HepG2 (cell line): ENCODE data around the gene MIF4GD. TPM values are rescaled to one million over a fixed set of nuclear protein-coding genes. Genes with fewer than 3 reads are reported as not detected.

ENCODE experiments used
- CCDC6 ChIP-seq: sonication (generic); formaldehyde crosslinking; IDR thresholded peaks from 2 replicates; pipeline ENCODE4 v1.8.1; 2022; ENCODE audit warnings: mild to moderate bottlenecking, missing genetic modification reagents, moderate library complexity
- CEBPB ChIP-seq: IDR thresholded peaks from 2 replicates; pipeline ENCODE4 v1.6.1; 2011; ENCODE audit warnings: low read depth, low read length, improper control_type of control experiment, borderline replicate concordance
- CTCF ChIP-seq: sonication (generic); formaldehyde crosslinking; IDR thresholded peaks from 2 replicates; pipeline ENCODE4 v1.5.0; 2020; ENCODE audit warnings: mild to moderate bottlenecking, missing genetic modification reagents, moderate library complexity
- DMTF1 ChIP-seq: sonication (generic); formaldehyde crosslinking; IDR thresholded peaks from 2 replicates; pipeline ENCODE4 v1.4.0; 2020; ENCODE audit warnings: mild to moderate bottlenecking, missing genetic modification reagents
- JARID2 ChIP-seq: sonication (generic); formaldehyde crosslinking; IDR thresholded peaks from 2 replicates; pipeline ENCODE4 v1.8.1; 2023; ENCODE audit warnings: missing genetic modification reagents, inconsistent platforms; ENCODE audit not compliant: insufficient replicate concordance
- JUN ChIP-seq: sonication (generic); formaldehyde crosslinking; IDR thresholded peaks from 2 replicates; pipeline ENCODE4 v1.4.0; 2020; ENCODE audit warnings: mild to moderate bottlenecking, missing genetic modification reagents
- KDM3A ChIP-seq: IDR thresholded peaks from 2 replicates; pipeline ENCODE4 v1.6.1; 2018; ENCODE audit warnings: low read depth, missing compliant biosample characterization
- KLF15 ChIP-seq: sonication (generic); formaldehyde crosslinking; IDR thresholded peaks from 2 replicates; pipeline ENCODE4 v1.8.1; 2023; ENCODE audit warnings: borderline replicate concordance, mild to moderate bottlenecking, inconsistent platforms, missing genetic modification reagents, mixed read lengths
- MIER2 ChIP-seq: IDR thresholded peaks from 2 replicates; pipeline ENCODE4 v1.6.1; 2016; ENCODE audit warnings: missing biosample characterization, missing genetic modification reagents
- NR2F1 ChIP-seq, 2 experiments: fragments of 450-650 bp in 1 of 2; formaldehyde crosslinking in 1 of 2; IDR thresholded peaks; 2 replicates each; pipeline versions ENCODE4 v1.5.0 to v1.6.1; 2016 to 2020; ENCODE audit warnings: mild to moderate bottlenecking in 1 of 2, missing compliant biosample characterization in 1 of 2, missing genetic modification reagents in 1 of 2, moderate library complexity in 1 of 2
- TRIM22 ChIP-seq: fragments of 450-650 bp; IDR thresholded peaks from 2 replicates; pipeline ENCODE4 v1.6.1; 2017
- ZMYM4 ChIP-seq: sonication (generic); formaldehyde crosslinking; IDR thresholded peaks from 2 replicates; pipeline ENCODE4 v1.8.1; 2023; ENCODE audit warnings: mild to moderate bottlenecking, missing genetic modification reagents
- ZNF781 ChIP-seq: sonication (generic); formaldehyde crosslinking; IDR thresholded peaks from 2 replicates; pipeline ENCODE4 v1.5.1; 2020; ENCODE audit warnings: borderline replicate concordance, mild to moderate bottlenecking, missing genetic modification reagents; ENCODE audit errors: not compliant biosample characterization
- ZNF891 ChIP-seq: sonication (generic); formaldehyde crosslinking; IDR thresholded peaks from 2 replicates; pipeline ENCODE4 v1.5.0; 2020; ENCODE audit warnings: mild to moderate bottlenecking, missing genetic modification reagents
- ZSCAN12 ChIP-seq: sonication (generic); formaldehyde crosslinking; IDR thresholded peaks from 2 replicates; pipeline ENCODE4 v1.9.0; 2021; ENCODE audit warnings: mild to moderate bottlenecking, missing genetic modification reagents
- polyA plus RNA-seq, 8 experiments: library from polyadenylated mRNA; depleted of rRNA in 3 of 8; stranded (reverse) in 7 of 8; unstranded in 1 of 8; fragments of >200 nt; fragmentation: Illumina TruSeq in 4 of 8; extraction: Trizol in 4 of 8; gene quantifications; 2 replicates each; pipeline versions ENCODE4 v1.2.1 to v1.2.3, GENCODE V29; 2011 to 2016; ENCODE audit warnings: low read depth in 4 of 8, missing spikeins in 1 of 8, mixed read lengths in 1 of 8; ENCODE audit not compliant: insufficient read depth in 1 of 8
- total RNA-seq, 5 experiments: library from RNA; depleted of rRNA; stranded (reverse); fragments of >200 nt; fragmentation: Illumina TruSeq; extraction: Trizol; gene quantifications; 2 replicates each; pipeline ENCODE4 v1.2.3, GENCODE V29; 2016; ENCODE audit warnings: low read depth in 1 of 5
- TF ChIP-seq, protein P1 (sequence below): sonication (generic); formaldehyde crosslinking; conservative IDR thresholded peaks from 2 replicates; pipeline ENCODE4 v1.8.0; 2022; ENCODE audit warnings: low read depth, missing genetic modification reagents
- TF ChIP-seq, protein P2 (sequence below): sonication (generic); formaldehyde crosslinking; IDR thresholded peaks from 2 replicates; pipeline ENCODE4 v1.4.0; 2020; ENCODE audit warnings: missing genetic modification reagents, borderline replicate concordance

Gene MIF4GD
- total and polyA plus RNA-seq, 2 of the 13 experiments (the other 11 are each of a cell fraction or from before 2014, with no cell fraction given): 14.0 to 28.0 TPM

DNA sequence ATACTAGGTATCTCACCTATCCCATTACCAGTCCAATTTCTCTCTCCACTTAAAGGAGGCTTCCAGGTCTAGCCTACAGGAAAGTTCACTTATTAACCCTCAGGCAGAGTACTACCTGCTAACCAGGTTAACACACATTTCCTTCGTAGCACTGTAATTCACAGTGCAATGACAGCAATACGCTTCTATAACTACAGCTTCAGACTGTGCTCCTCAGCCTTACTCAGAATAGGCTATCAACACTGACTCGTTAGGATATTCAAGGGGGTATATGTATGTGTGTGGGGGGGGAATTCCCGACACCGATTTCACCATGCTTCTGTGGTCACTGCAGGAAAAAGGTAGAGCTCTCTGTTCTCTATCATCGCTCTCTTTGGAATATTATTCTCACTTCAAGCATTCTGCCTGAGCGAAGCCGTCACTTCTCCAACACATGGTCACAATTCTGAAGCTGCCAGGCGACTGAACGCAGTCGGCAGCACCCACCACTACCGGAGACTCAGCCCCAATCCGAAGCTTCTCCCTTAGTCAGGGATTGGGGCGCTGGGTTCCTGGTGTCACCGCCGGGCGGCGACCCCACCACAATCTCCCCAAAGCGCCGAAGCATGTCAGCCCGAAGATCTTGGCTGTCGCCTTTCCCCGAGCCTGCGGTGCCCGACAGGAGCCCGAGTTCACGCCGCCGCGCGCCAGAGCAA is 10.2 kb downstream of the MIF4GD start (continued):
- TF ChIP-seq JARID2 (no peak), ZSCAN12 (no peak), NR2F1 (CRISPR knock-in tag; IDR thresholded peaks at IDR 0.05) (no peak), CTCF (CRISPR knock-in tag) (peak; percentile 40), ZMYM4 (CRISPR knock-in tag) (no peak), JUN (CRISPR knock-in tag) (0 out of 2 replicates have a peak, but pooled peaks have one; percentile 7), CCDC6 (CRISPR knock-in tag) (no peak), CEBPB (no peak), KDM3A (CRISPR knock-in tag) (no peak), KLF15 (CRISPR knock-in tag) (0 out of 2 replicates have a peak, but pooled peaks have one; percentile 21), MIER2 (CRISPR knock-in tag) (no peak), ZNF891 (CRISPR knock-in tag) (0 out of 2 replicates have a peak, but pooled peaks have one; percentile 91), TRIM22 (no peak), DMTF1 (CRISPR knock-in tag) (0 out of 2 replicates have a peak, but pooled peaks have one; percentile 2), ZNF781 (CRISPR knock-in tag) (peak; percentile 5)
- TF ChIP-seq, protein P1, sequence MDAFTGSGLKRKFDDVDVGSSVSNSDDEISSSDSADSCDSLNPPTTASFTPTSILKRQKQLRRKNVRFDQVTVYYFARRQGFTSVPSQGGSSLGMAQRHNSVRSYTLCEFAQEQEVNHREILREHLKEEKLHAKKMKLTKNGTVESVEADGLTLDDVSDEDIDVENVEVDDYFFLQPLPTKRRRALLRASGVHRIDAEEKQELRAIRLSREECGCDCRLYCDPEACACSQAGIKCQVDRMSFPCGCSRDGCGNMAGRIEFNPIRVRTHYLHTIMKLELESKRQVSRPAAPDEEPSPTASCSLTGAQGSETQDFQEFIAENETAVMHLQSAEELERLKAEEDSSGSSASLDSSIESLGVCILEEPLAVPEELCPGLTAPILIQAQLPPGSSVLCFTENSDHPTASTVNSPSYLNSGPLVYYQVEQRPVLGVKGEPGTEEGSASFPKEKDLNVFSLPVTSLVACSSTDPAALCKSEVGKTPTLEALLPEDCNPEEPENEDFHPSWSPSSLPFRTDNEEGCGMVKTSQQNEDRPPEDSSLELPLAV (CRISPR knock-in tag): no peak
- TF ChIP-seq, protein P2, sequence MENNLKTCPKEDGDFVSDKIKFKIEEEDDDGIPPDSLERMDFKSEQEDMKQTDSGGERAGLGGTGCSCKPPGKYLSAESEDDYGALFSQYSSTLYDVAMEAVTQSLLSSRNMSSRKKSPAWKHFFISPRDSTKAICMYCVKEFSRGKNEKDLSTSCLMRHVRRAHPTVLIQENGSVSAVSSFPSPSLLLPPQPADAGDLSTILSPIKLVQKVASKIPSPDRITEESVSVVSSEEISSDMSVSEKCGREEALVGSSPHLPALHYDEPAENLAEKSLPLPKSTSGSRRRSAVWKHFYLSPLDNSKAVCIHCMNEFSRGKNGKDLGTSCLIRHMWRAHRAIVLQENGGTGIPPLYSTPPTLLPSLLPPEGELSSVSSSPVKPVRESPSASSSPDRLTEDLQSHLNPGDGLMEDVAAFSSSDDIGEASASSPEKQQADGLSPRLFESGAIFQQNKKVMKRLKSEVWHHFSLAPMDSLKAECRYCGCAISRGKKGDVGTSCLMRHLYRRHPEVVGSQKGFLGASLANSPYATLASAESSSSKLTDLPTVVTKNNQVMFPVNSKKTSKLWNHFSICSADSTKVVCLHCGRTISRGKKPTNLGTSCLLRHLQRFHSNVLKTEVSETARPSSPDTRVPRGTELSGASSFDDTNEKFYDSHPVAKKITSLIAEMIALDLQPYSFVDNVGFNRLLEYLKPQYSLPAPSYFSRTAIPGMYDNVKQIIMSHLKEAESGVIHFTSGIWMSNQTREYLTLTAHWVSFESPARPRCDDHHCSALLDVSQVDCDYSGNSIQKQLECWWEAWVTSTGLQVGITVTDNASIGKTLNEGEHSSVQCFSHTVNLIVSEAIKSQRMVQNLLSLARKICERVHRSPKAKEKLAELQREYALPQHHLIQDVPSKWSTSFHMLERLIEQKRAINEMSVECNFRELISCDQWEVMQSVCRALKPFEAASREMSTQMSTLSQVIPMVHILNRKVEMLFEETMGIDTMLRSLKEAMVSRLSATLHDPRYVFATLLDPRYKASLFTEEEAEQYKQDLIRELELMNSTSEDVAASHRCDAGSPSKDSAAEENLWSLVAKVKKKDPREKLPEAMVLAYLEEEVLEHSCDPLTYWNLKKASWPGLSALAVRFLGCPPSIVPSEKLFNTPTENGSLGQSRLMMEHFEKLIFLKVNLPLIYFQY (CRISPR knock-in tag): no peak
